OCI-LY7 (cell line): ENCODE results near the gene SH3RF1.

Experiments
- CTCF ChIP-seq: fragments of 200-600 bp; sonication (generic); conservative IDR thresholded peaks from 2 replicates; pipeline ENCODE4 v1.5.1; 2014; ENCODE audit warnings: mild to moderate bottlenecking, antibody characterized with exemption, low read length, moderate library complexity, mixed read lengths
- EZH2phosphoT487 ChIP-seq: fragments of 200-600 bp; sonication (generic); IDR thresholded peaks from 2 replicates; pipeline ENCODE4 v1.6.1; 2018; ENCODE audit warnings: low read depth, borderline replicate concordance, mild to moderate bottlenecking, mixed run types, antibody characterized with exemption, low read length, moderate library complexity, mixed read lengths

DNA sequence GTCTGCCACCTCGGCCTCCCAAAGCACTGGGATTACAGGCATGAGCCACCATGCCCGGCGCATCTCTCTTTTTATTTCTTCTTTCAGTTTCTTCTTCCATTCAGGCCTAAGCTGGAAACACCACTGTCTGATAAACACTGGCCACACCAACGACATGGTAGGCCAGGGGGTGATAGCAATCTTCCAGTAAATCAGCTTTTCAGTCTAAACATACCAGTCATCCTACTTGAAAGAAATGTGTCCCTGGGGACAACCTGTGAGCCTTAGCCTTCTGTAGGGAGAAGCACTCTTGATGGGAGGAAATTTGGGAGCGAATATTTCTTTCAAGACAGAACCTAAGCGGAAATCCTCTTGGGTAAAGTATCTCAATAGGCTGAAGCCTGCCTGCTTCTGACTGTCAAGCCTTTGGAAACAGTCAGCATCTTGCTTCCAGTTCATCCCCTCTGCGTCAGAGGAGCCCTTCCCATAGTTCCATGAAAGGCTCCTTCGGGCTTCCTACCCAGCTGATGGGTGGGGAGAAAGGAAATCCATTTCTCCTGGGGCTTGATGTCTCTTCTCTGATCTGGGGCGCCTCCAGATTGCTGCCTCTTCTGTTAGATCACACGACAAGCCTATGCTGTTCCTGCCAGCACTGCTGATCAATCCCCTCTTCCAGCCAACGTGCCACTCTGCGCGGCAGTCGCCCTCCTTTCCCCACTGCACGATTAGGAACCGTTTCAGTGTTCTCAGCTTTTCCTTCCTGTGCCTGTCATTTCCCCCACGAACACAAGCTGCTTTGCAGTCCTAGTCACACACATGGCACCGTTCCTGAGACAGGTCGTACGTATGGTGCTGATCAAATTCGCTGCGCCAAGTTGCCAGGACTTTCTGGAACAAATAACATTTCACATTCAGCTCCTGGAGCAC, 211.2 kb downstream of the SH3RF1 start:
- TF ChIP-seq CTCF (no peak), EZH2phosphoT487 (no peak)
